Stimulated activated CD8-positive, alpha-beta memory T cell treated with anti-CD3 and anti-CD28 coated beads, Interleukin-15, amount 100 ng/mL, for 4 hours (primary cell): Measurements from ENCODE around the gene FSTL4.
"Not testable (repeated sequence)": the region's sequence is repeated elsewhere in the genome, so short reads cannot be mapped to it uniquely, and the experiment has no call there.

Experiments used
- DNase-seq, 2 donors: peaks; one replicate each; pipeline ENCODE4 v3.0.0-alpha.2; 2020; ENCODE audit warnings: low read depth in 2 of 2

FSTL4 gene

GRCh38 chr5:133456933-133457402 lies 155.4 kb downstream of the FSTL4 start:
- no peak for DNase-seq

GRCh38 chr5:133455676-133456075 lies 156.7 kb downstream of the FSTL4 start:
- no peak for DNase-seq

DNA sequence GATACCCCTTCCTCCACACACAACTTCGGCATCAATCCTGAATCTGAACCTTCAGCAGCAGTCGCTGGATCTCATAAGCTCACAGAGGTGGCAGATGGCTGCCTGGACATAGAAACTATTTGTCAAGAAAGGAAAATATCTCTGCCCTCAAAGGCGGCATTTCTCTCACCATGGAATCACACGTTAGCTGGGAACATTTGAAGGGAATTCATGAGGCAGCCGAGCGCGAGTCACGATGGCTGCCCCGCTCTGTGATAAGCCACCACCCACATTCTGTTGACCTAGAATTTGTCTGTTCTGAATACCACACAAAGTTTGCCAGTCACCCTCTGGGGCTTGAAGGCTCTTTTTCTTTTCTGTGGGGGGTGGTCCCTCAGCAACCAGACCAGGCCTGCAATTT lies 157.9 kb downstream of the FSTL4 start:
- DNase-seq: no peak

DNA sequence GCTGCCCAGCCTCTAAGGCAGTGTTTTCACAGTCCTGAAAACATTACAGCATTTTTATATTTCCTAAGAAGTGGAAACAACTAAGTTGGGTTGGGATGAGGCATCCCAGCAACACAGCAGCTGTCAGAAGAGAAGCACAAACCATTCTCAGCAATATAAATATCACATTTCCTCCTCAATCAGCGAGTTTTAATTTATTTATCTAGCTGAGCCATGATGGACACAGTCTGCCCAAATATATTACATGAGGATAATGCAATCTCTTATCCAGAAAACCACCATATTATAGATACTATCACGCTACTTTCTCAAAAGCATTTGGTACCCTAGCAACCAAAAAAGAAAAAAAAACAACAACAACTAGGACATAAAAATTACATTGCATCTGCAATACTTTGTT lies 158.5 kb downstream of the FSTL4 start:
- DNase-seq: no peak

DNA sequence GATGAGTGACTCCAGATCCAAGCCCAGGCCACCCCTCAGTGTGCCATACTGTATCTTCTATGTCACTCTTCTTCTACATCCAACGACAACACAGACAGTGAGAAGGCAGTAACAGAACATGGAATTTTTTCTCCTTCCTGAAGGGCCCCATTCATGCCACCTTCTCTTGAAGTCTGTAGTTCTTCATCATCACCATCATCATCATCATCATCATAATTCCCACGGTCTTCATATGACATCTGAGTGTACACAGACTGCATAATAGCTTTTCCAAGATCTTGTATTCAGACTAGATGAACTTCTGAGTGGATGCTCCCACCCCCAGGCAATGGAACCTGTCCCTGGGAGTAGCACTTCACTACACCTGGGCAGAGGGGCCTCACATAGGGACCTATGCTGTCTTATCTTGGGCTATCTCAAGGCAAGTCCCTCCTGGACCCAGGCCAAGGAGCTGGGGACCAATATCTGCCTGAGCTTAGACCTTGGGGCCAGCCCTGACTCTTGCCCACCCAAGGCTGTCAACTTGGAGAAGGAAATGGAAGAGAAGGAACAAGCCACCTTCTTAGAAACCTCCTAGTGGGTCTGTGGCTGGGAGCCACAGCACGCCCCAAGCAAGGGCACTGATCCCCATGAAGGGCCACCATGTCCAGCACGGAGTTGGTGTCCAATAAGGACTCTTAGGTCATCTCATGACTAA lies 159.1 kb downstream of the FSTL4 start:
- no peak for DNase-seq

- DNase-seq: no peak
Observed at GRCh38 chr5:133451926-133452325, 160.4 kb downstream of the FSTL4 start.

DNA sequence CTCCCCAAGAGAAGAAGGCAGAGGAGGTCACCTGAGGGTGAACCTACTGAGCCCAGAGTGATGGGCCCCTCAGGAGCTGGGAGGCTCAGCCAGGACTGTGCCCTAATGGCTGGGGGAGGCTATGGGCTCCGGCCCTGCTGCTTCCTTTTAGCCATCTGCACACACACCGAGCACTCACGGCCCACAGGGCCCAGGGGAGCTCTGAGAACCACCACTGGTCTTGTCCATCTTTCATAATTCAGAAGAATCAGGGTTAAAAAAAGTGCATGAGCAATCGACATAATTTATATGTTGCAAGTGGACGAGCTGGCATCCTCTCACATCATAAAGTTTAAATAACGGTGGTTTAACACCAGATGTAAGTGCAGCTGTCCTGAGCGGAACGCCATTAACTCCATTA lies 162.1 kb downstream of the FSTL4 start:
- DNase-seq: no peak

- no peak for DNase-seq
Observed at GRCh38 chr5:133449181-133449580, 163.2 kb downstream of the FSTL4 start.

DNA sequence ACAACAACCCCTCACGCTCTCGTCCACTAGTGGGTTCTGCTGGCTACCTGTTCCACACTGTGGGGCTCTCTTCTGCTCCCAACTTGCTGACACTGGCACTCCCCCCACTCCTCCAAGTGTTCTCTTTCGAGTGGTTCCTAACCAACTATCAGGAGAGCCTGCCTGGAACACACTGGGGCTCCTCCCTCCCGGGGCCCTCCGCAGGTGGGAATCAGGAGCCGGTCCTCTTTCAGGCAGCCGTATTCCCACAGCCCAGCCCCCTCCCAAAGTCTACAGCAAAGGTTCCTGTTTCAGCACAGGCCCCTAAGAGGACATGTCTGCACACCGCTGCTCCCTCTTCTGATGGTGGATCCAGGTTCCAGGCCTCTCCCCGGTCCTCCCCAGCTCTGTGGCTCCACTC lies 165.9 kb downstream of the FSTL4 start:
- no peak for DNase-seq

GRCh38 chr5:133445744-133446143 lies 166.6 kb downstream of the FSTL4 start:
- DNase-seq: no peak

DNA sequence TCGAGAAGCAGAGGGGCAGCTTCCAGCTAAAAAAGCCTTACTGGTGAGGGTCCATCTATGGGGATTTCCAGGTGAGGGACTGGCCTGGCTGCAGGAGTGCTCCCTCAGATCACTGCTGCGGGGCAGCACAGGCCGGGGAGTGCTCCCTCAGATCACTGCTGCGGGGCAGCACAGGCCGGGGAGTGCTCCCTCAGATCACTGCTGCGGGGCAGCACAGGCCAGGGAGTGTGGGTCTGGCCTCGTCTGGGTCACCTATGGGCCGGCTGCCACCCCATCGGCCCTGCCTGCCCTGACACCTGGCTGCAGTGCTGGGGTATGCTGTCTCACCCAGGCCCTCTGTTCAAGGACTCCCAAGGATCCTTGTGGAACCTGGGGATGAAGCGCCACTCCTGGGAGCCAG lies 167.1 kb downstream of the FSTL4 start:
- DNase-seq: not testable (repeated sequence)

- DNase-seq: no peak
Observed at GRCh38 chr5:133444711-133445110, 167.6 kb downstream of the FSTL4 start.

GRCh38 chr5:133441166-133441815 lies 171.1 kb downstream of the FSTL4 start:
- DNase-seq: no peak

GRCh38 chr5:133440467-133441115 lies 171.8 kb downstream of the FSTL4 start:
- DNase-seq: no peak

DNA sequence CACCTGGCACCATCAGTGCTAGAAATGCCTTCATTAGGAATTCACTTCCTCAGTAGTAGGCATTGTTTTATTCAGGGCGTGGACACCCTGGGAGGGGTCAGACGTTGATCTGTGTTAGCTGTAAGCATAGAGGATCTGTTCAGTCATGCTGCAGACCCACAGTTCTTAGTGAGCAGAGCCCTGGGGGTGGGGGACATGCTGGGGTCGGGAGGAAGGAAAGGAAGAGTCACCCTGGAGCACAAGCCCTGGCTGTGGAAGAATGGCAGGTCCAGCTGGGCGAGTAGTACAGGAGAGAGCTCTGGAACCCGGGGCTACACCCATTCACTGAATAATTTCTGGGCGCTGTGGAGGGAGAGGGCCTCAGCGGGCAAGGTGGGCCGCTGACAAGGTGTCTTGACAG lies 172.5 kb downstream of the FSTL4 start:
- DNase-seq: no peak

GRCh38 chr5:133438487-133438886 lies 173.9 kb downstream of the FSTL4 start:
- DNase-seq: no peak

- DNase-seq: no peak
Observed at GRCh38 chr5:133434336-133434735, 178.0 kb downstream of the FSTL4 start.

GRCh38 chr5:133433641-133434040 lies 178.7 kb downstream of the FSTL4 start:
- no peak for DNase-seq

- no peak for DNase-seq
Observed at GRCh38 chr5:133432956-133433532, 179.3 kb downstream of the FSTL4 start.

- no peak for DNase-seq
Observed at GRCh38 chr5:133431326-133431865, 180.9 kb downstream of the FSTL4 start.

DNA sequence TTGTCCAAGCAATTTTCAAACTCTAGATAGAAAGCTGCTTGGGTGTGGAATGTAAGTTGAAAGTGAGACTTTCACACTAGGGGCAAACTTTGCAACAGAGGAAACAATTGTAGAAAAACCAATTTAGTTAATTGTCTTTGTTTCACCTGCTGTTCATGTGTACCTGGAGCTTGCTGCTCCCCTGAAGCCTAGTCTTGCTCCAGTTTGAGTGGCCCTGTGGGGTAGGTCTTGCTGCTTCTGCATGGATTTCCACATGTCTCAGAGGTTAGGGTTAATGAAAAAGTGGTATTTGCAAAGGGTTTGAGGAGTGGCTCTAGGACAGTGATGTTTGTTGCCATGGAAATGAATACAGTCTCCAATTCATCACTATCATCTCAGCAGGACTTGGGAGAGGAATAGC lies 182.2 kb downstream of the FSTL4 start:
- no peak for DNase-seq

GRCh38 chr5:133429046-133429445 lies 183.3 kb downstream of the FSTL4 start:
- DNase-seq: no peak
